Glutamatergic neuron (in vitro differentiated cells): ENCODE data around the gene PDLIM1. TPM values are rescaled to one million over a fixed set of nuclear protein-coding genes. Genes with fewer than 3 reads are reported as not detected.

Source experiments
- DNase-seq: peaks from one replicate; pipeline ENCODE4 v3.0.0; 2022
- H3K27ac Mint-ChIP-seq: one replicate; pipeline ENCODE4 v1.8.0; 2020; ENCODE audit warnings: mild to moderate bottlenecking, mixed read lengths, inconsistent platforms; ENCODE audit not compliant: unreplicated experiment
- H3K27me3 Mint-ChIP-seq: one replicate; pipeline ENCODE4 v1.8.0; 2020; ENCODE audit warnings: mild to moderate bottlenecking, moderate library complexity, mixed read lengths, inconsistent platforms; ENCODE audit not compliant: unreplicated experiment
- H3K36me3 Mint-ChIP-seq: one replicate; pipeline ENCODE4 v1.8.0; 2020; ENCODE audit warnings: mild to moderate bottlenecking, mixed read lengths, inconsistent platforms; ENCODE audit not compliant: unreplicated experiment
- H3K4me1 Mint-ChIP-seq: one replicate; pipeline ENCODE4 v1.8.0; 2020; ENCODE audit warnings: mild to moderate bottlenecking, low read depth, mixed read lengths, inconsistent platforms; ENCODE audit not compliant: unreplicated experiment
- H3K4me3 Mint-ChIP-seq: one replicate; pipeline ENCODE4 v1.8.0; 2020; ENCODE audit warnings: mild to moderate bottlenecking, mixed read lengths, inconsistent platforms; ENCODE audit not compliant: unreplicated experiment
- H3K9me3 Mint-ChIP-seq: one replicate; pipeline ENCODE4 v1.8.0; 2020; ENCODE audit warnings: mild to moderate bottlenecking, moderate library complexity, mixed read lengths, inconsistent platforms; ENCODE audit not compliant: unreplicated experiment
- total RNA-seq: library from RNA; stranded (reverse); fragmentation: NEBNext Ultra II Directional; extraction: Animal tissue kit (Norgen Biotek cat#: 25700); gene quantifications from one replicate; pipeline ENCODE4 v1.2.1, GENCODE V29; 2021; ENCODE audit not compliant: unreplicated experiment
- TF ChIP-seq, protein P1 (sequence below): fragments of 200-600 bp; sonication (generic); IDR thresholded peaks from one replicate; pipeline ENCODE4 v1.5.0; 2021; ENCODE audit not compliant: partially characterized antibody, unreplicated experiment

The PDLIM1 gene
- total RNA-seq, 1 donor from 2014 or later: 6.4 TPM

GRCh38 chr10:95308389-95309302 is 17.8 kb upstream of the PDLIM1 start:
- peaks cover 5% of the 10 kb centered on the region for H3K27me3 Mint-ChIP-seq
- H3K27ac Mint-ChIP-seq: no peak overlapping the region
- DNase-seq: no peak
- peaks cover 2% of the 10 kb centered on the region for H3K9me3 Mint-ChIP-seq
- TF ChIP-seq, protein P1, sequence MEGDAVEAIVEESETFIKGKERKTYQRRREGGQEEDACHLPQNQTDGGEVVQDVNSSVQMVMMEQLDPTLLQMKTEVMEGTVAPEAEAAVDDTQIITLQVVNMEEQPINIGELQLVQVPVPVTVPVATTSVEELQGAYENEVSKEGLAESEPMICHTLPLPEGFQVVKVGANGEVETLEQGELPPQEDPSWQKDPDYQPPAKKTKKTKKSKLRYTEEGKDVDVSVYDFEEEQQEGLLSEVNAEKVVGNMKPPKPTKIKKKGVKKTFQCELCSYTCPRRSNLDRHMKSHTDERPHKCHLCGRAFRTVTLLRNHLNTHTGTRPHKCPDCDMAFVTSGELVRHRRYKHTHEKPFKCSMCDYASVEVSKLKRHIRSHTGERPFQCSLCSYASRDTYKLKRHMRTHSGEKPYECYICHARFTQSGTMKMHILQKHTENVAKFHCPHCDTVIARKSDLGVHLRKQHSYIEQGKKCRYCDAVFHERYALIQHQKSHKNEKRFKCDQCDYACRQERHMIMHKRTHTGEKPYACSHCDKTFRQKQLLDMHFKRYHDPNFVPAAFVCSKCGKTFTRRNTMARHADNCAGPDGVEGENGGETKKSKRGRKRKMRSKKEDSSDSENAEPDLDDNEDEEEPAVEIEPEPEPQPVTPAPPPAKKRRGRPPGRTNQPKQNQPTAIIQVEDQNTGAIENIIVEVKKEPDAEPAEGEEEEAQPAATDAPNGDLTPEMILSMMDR: no peak
- H3K4me1 Mint-ChIP-seq: peaks cover 12% of the 10 kb centered on the region
- H3K36me3 Mint-ChIP-seq: no peaks in the 10 kb centered on the region
- H3K4me3 Mint-ChIP-seq: no peak overlapping the region

DNA sequence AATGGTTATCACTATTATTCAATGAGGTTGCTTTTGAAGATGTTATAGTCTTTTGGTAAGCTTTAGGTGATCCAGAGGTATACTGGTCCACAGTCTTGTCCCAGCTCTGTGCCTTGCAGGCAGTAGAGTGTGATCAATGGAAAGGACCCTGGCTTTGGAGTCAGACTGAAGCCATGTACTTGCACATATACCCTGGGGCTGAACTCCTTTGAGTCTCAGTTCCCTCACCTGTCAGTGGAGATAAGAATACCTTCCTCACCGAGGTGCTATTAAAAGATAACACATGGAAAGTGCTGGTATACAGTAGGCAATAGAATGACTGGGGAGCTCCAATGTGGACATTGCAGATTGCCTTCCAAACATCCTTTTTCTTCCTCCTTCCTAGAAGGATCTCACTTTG is 16.0 kb upstream of the PDLIM1 start:
- Mint-ChIP-seq H3K4me3 (no peak overlapping the region), H3K27me3 (peaks cover 5% of the 10 kb centered on the region), H3K36me3 (no peaks in the 10 kb centered on the region), H3K4me1 (no peaks in the 10 kb centered on the region), H3K9me3 (peaks cover 2% of the 10 kb centered on the region), H3K27ac (no peak overlapping the region)
- TF ChIP-seq, protein P1: no peak
- no peak for DNase-seq

GRCh38 chr10:95306318-95306650 is 15.5 kb upstream of the PDLIM1 start:
- TF ChIP-seq, protein P1: no peak
- H3K36me3 Mint-ChIP-seq: no peaks in the 10 kb centered on the region
- peaks cover 5% of the 10 kb centered on the region for H3K27me3 Mint-ChIP-seq
- no peaks in the 10 kb centered on the region for H3K4me1 Mint-ChIP-seq
- no peak overlapping the region for H3K4me3 Mint-ChIP-seq
- DNase-seq: no peak
- peaks cover 2% of the 10 kb centered on the region for H3K9me3 Mint-ChIP-seq
- no peak overlapping the region for H3K27ac Mint-ChIP-seq

- Mint-ChIP-seq H3K27ac (no peak overlapping the region), H3K4me3 (no peak overlapping the region), H3K36me3 (no peaks in the 10 kb centered on the region)
These were observed 15.0 kb upstream of the PDLIM1 start for GRCh38 chr10:95305606-95306317.

More at GRCh38 chr10:95305606-95306317, 15.0 kb upstream of the PDLIM1 start:
- DNase-seq: no peak
- peaks cover 5% of the 10 kb centered on the region for H3K27me3 Mint-ChIP-seq
- H3K9me3 Mint-ChIP-seq: peaks cover 2% of the 10 kb centered on the region
- TF ChIP-seq, protein P1: no peak
- H3K4me1 Mint-ChIP-seq: no peaks in the 10 kb centered on the region
